Sigmoid colon (tissue), 7 donors: Measurements from ENCODE around the gene RBM19. TPM values are rescaled to one million over a fixed set of nuclear protein-coding genes. Genes with fewer than 3 reads are reported as not detected.

ENCODE experiments used
- DNase-seq: peaks from one replicate; pipeline ENCODE4 v3.0.0-alpha.2; 2019
- H3K27ac ChIP-seq, 4 donors: fragments of 200-600 bp; sonication (generic); one replicate each; pipeline ENCODE4 v1.5.1; 2016 to 2019; ENCODE audit warnings: mild to moderate bottlenecking in 1 of 4
- H3K27me3 ChIP-seq, 3 donors: fragments of 200-600 bp; sonication (generic); one replicate each; pipeline ENCODE4 v1.5.1; 2019; ENCODE audit warnings: mild to moderate bottlenecking in 1 of 3
- H3K36me3 ChIP-seq, 4 donors: fragments of 200-600 bp; sonication (generic); one replicate each; pipeline ENCODE4 v1.5.1; 2016 to 2019
- H3K4me1 ChIP-seq, 4 donors: fragments of 200-600 bp; sonication (generic); one replicate each; pipeline ENCODE4 v1.5.1; 2017 to 2019
- H3K4me3 ChIP-seq, 4 donors: fragments of 200-600 bp; sonication (generic); one replicate each; pipeline ENCODE4 v1.5.1; 2017 to 2019; ENCODE audit warnings: mild to moderate bottlenecking in 2 of 4, moderate library complexity in 1 of 4
- H3K9me3 ChIP-seq, 4 donors: fragments of 200-600 bp in 3 of 4; sonication (generic) in 3 of 4; one replicate each; pipeline versions ENCODE4 v1.5.1 to v1.6.1; 2013 to 2019
- CTCF ChIP-seq, 4 experiments: fragments of 450-650 bp in 3 of 4; fragments of 200-600 bp in 1 of 4; IDR thresholded peaks; one replicate each; pipeline ENCODE4 v1.5.1; 2016 to 2019; ENCODE audit warnings: antibody characterized with exemption in 4 of 4, mild to moderate bottlenecking in 3 of 4, moderate library complexity in 2 of 4
- EP300 ChIP-seq, 4 donors: sonication (generic); formaldehyde crosslinking; IDR thresholded peaks; one replicate each; pipeline ENCODE4 v1.6.1; 2017; ENCODE audit warnings: antibody characterized with exemption in 4 of 4
- POLR2A ChIP-seq, 2 donors: fragments of 450-650 bp; IDR thresholded peaks; one replicate each; pipeline ENCODE4 v1.6.1; 2016; ENCODE audit warnings: antibody characterized with exemption in 2 of 2, mild to moderate bottlenecking in 2 of 2, moderate library complexity in 2 of 2
- POLR2AphosphoS5 ChIP-seq, 4 donors: sonication (generic); formaldehyde crosslinking; IDR thresholded peaks; one replicate each; pipeline ENCODE4 v1.6.1; 2017; ENCODE audit warnings: antibody characterized with exemption in 4 of 4
- WGBS, 2 donors: extraction: QIAGEN DNeasy Blood & Tissue Kit; methylation state at CpG; one replicate each; pipeline ENCODE4 v1.1.7; 2013; 5-methylcytosine and 5-hydroxymethylcytosine counted together
- intact Hi-C: fragments of 100-400 bp; cut with DNase I; formaldehyde crosslinking; loops from one replicate; pipeline ENCODE4 v1.15.1; 2023
- polyA plus RNA-seq, 3 donors: library from polyadenylated mRNA; stranded (reverse); fragments of 200-250 nt; gene quantifications; one replicate each; pipeline ENCODE4 v1.2.3, GENCODE V29; 2013
- total RNA-seq, 4 donors: library from RNA; depleted of rRNA; stranded (reverse); fragments of >200 nt; gene quantifications; one replicate each; pipeline ENCODE4 v1.1.0, GENCODE V29; 2016
- donor health status: healthy with polysubstance abuse.
- donor health status: Bipolar disorder and iron deficiency.
- donor health status: healthy.

The RBM19 gene
- total and polyA plus RNA-seq, 7 donors, result 5.3 to 42.7 (median 23.6) TPM

- intact Hi-C loops, result no loop called here
- peaks cover 0 to 11% (median 0%) of the 10 kb centered on the region in 4 donors for H3K36me3 ChIP-seq
- 98% methylated on average over 7 of the region's 7 CpGs for WGBS, 2 donors
- no peak overlapping the region for H3K4me3 ChIP-seq
- H3K27ac ChIP-seq, result no peak overlapping the region
- H3K27me3 ChIP-seq, result no peaks in the 10 kb centered on the region
- TF ChIP-seq POLR2AphosphoS5 (IDR thresholded peaks at IDR 0.05) (no peak), EP300 (IDR thresholded peaks at IDR 0.05) (no peak), POLR2A (IDR thresholded peaks at IDR 0.05) (no peak), CTCF (IDR thresholded peaks at IDR 0.05) (no peak)
- DNase-seq, result no peak
- H3K9me3 ChIP-seq, result no peaks in the 10 kb centered on the region
- H3K4me1 ChIP-seq, result no peaks in the 10 kb centered on the region
Observed at GRCh38 chr12:113895176-113895575, 70.9 kb downstream of the RBM19 start.

GRCh38 chr12:113894697-113895096 is 71.4 kb downstream of the RBM19 start:
- TF ChIP-seq POLR2A (IDR thresholded peaks at IDR 0.05), result no peak
- TF ChIP-seq CTCF (IDR thresholded peaks at IDR 0.05), result no peak
- no peak for TF ChIP-seq EP300 (IDR thresholded peaks at IDR 0.05)
- no peak for TF ChIP-seq POLR2AphosphoS5 (IDR thresholded peaks at IDR 0.05)
- intact Hi-C loops, result no loop called here

GRCh38 chr12:113893221-113893620 is 72.9 kb downstream of the RBM19 start:
- DNase-seq, result no peak
- Histone ChIP-seq H3K9me3 (no peaks in the 10 kb centered on the region), H3K27me3 (no peaks in the 10 kb centered on the region), H3K4me3 (no peak overlapping the region), H3K4me1 (no peaks in the 10 kb centered on the region), H3K27ac (no peak overlapping the region), H3K36me3 (peaks cover 0 to 11% (median 0%) of the 10 kb centered on the region in 4 donors)
- WGBS, 2 donors, result 97% methylated on average over 8 of the region's 8 CpGs
- intact Hi-C loops, result no loop called here
- TF ChIP-seq POLR2A (IDR thresholded peaks at IDR 0.05), result no peak
- TF ChIP-seq CTCF (IDR thresholded peaks at IDR 0.05), result no peak
- TF ChIP-seq POLR2AphosphoS5 (IDR thresholded peaks at IDR 0.05), result no peak
- no peak for TF ChIP-seq EP300 (IDR thresholded peaks at IDR 0.05)

More at GRCh38 chr12:113894697-113895096, 71.4 kb downstream of the RBM19 start:
- no peak overlapping the region for H3K27ac ChIP-seq
- 83 to 91% methylated on average over 5 of the region's 5 CpGs for WGBS, 2 donors
- no peaks in the 10 kb centered on the region for H3K4me1 ChIP-seq
- no peak overlapping the region for H3K4me3 ChIP-seq
- H3K27me3 ChIP-seq, result no peaks in the 10 kb centered on the region
- H3K9me3 ChIP-seq, result no peaks in the 10 kb centered on the region
- peaks cover 0 to 11% (median 0%) of the 10 kb centered on the region in 4 donors for H3K36me3 ChIP-seq
- no peak for DNase-seq

- no peak for TF ChIP-seq POLR2AphosphoS5 (IDR thresholded peaks at IDR 0.05)
- TF ChIP-seq POLR2A (IDR thresholded peaks at IDR 0.05), result no peak
- no peak for TF ChIP-seq CTCF (IDR thresholded peaks at IDR 0.05)
- no peak for TF ChIP-seq EP300 (IDR thresholded peaks at IDR 0.05)
- no peak overlapping the region for H3K27ac ChIP-seq
- no peaks in the 10 kb centered on the region for H3K4me1 ChIP-seq
- DNase-seq, result no peak
- intact Hi-C loops, result no loop called here
- no peak overlapping the region for H3K4me3 ChIP-seq
- H3K27me3 ChIP-seq, result no peaks in the 10 kb centered on the region
- no peaks in the 10 kb centered on the region for H3K9me3 ChIP-seq
- 98% methylated on average over 6 of the region's 6 CpGs for WGBS, 2 donors
- H3K36me3 ChIP-seq, result peaks cover 0 to 11% (median 0%) of the 10 kb centered on the region in 4 donors
Observed at GRCh38 chr12:113892556-113892955, 73.6 kb downstream of the RBM19 start.
